ENCODE results near the gene MGAT3.

MGAT3 gene

GRCh38 chr22:39534591-39535356 is 78.0 kb downstream of the MGAT3 start:
- peak; percentile 77 for DNase-seq

- DNase-seq, result no peak
Observed at GRCh38 chr22:39535357-39535725, 78.5 kb downstream of the MGAT3 start.

- no peak for DNase-seq
Observed at GRCh38 chr22:39535831-39536449, 79.1 kb downstream of the MGAT3 start.

- no peak for DNase-seq
Observed at GRCh38 chr22:39536711-39537110, 79.9 kb downstream of the MGAT3 start.

GRCh38 chr22:39537975-39538374 is 81.2 kb downstream of the MGAT3 start:
- no peak for DNase-seq
